Activated naive CD8-positive, alpha-beta T cell (primary cell): ENCODE measurements around the gene LYSMD3.

ENCODE experiments used
- H3K27ac Mint-ChIP-seq: one replicate; pipeline ENCODE4 v1.8.0; 2021; ENCODE audit warnings: mixed read lengths
- H3K27me3 Mint-ChIP-seq: one replicate; pipeline ENCODE4 v1.8.0; 2021; ENCODE audit warnings: mixed read lengths
- H3K36me3 Mint-ChIP-seq: one replicate; pipeline ENCODE4 v1.8.0; 2021; ENCODE audit warnings: mixed read lengths
- H3K4me1 Mint-ChIP-seq: one replicate; pipeline ENCODE4 v1.8.0; 2021; ENCODE audit warnings: low read depth, mixed read lengths
- H3K4me3 Mint-ChIP-seq: one replicate; pipeline ENCODE4 v1.8.0; 2021; ENCODE audit warnings: mild to moderate bottlenecking, mixed read lengths
- H3K9me3 Mint-ChIP-seq: one replicate; pipeline ENCODE4 v1.8.0; 2021; ENCODE audit warnings: low read depth, mixed read lengths

Gene LYSMD3

DNA sequence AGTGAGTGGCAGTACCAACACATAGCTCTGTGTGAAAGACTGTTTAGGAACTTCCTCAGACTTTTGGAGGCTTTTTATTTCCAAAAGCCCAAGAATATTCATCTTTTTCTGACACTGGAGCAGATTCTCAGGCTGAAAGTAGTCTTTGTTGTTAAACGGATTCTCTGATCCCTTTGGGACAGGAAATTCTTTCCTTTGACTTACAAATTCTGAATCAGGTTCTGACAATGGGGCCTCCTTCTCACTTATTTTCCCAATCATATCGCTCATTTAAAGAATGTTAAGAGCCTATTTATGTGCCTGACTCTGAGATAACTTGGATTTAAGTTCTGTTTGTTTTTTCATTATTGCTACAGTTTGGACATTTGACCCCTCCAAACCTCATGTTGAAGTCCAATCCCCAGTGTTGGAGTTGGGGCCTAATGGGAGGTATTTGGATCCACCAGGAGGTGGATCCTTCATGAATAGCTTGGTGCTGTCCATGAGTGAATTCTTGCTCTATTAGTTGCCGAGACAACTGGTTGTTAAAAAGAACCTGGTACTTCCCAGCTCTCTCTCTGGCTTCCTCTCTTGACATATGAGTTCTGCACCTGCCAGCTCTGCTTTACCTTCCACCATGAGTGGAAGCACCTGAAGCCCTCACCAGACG lies 25.1 kb upstream of the LYSMD3 start:
- H3K9me3 Mint-ChIP-seq = no peaks in the 10 kb centered on the region
- peaks cover 12% of the 10 kb centered on the region for H3K4me1 Mint-ChIP-seq
- no peak overlapping the region for H3K4me3 Mint-ChIP-seq
- H3K27ac Mint-ChIP-seq = no peak overlapping the region
- H3K36me3 Mint-ChIP-seq = no peaks in the 10 kb centered on the region
- H3K27me3 Mint-ChIP-seq = peaks cover 29% of the 10 kb centered on the region

DNA sequence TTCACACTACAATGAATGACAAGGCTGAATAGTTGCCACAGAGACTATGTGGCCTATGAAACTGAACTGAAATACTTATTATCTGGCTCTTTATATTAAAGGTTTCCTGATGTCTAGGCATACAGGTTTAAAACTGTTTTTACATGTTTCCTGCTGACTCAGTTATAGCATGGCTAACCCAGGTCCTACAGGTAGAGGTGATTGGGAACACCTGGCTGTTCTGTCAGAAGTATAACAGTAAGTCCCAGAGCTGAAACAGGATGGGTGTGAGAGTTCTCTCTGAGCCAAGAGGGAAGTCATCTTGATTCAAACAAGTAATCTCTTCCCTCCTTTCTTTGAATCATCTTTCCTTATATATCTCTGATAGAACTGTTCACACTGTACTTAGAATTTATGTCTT lies 24.3 kb upstream of the LYSMD3 start:
- H3K27me3 Mint-ChIP-seq = peaks cover 29% of the 10 kb centered on the region
- H3K36me3 Mint-ChIP-seq = no peaks in the 10 kb centered on the region
- H3K4me1 Mint-ChIP-seq = peaks cover 8% of the 10 kb centered on the region
- H3K4me3 Mint-ChIP-seq = no peak overlapping the region
- H3K9me3 Mint-ChIP-seq = no peaks in the 10 kb centered on the region
- H3K27ac Mint-ChIP-seq = no peak overlapping the region

DNA sequence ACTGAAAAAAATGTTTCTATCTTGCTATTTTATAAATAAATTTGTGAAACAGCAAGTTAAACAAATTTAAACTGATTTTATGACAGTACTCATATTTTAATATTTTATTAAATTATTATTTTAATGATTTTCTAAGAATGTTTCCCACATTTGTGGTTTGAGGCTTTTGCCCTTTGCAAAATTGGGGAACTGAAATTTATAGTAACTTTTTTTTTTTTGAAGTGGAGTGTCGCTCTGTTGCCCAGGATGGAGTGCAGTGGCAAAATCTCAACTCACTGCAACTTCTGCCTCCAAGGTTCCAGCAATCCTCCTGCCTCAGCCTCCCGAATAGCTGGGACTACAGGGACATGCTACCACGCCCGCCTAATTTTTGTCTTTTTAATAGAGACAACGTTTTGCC lies 22.0 kb upstream of the LYSMD3 start:
- Mint-ChIP-seq H3K36me3 (no peaks in the 10 kb centered on the region), H3K27ac (no peak overlapping the region), H3K4me1 (no peaks in the 10 kb centered on the region), H3K9me3 (no peaks in the 10 kb centered on the region), H3K4me3 (no peak overlapping the region), H3K27me3 (peaks cover 19% of the 10 kb centered on the region)

DNA sequence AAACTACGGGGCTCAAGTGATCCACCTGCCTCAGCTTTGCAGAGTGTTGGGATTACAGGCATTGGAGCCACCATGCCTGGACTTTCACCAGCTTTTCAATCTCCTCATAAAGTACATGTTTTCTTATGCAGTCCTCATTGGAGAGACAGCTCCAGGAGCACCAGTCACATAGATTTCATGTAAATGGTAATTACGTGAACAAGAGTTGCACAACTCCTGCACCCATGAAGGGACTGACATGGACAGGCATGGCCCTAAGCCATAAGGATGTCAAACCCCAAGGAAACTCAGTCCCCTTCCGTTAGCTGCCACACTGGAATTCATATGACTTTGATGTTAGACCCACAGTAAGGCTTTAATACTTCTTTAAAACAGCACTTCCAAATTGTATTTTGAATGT lies 21.6 kb upstream of the LYSMD3 start:
- Mint-ChIP-seq H3K36me3 (no peaks in the 10 kb centered on the region), H3K27me3 (peaks cover 17% of the 10 kb centered on the region), H3K4me3 (no peak overlapping the region), H3K4me1 (no peaks in the 10 kb centered on the region), H3K9me3 (no peaks in the 10 kb centered on the region), H3K27ac (no peak overlapping the region)

DNA sequence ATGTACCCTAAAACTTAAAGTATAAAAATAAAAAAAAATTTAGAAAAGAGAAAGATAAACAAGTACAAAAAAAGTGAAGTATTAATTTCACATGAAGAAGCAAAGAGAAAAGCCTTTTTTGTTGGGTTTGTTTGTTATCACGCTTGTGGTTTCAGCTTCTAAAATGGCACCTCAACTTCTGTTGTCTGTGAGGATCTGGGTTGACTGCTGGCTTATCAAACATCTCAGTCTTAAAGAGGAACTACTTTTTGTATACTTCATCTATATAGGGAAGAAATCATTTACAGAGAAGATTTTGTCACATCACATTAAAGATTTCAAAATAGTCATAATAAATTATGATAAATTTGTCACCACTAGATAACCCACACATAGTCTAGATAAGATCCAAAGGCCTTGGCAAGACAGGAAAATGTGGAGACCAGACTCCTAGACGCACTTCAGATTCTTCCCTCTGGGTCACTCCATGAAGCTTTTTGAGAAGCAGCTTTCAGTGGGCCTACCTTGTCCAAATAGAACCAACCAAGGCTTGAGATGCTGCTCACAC lies 20.4 kb upstream of the LYSMD3 start:
- Mint-ChIP-seq H3K4me1 (no peaks in the 10 kb centered on the region), H3K36me3 (no peaks in the 10 kb centered on the region), H3K9me3 (no peaks in the 10 kb centered on the region), H3K27ac (no peak overlapping the region), H3K27me3 (peaks cover 19% of the 10 kb centered on the region), H3K4me3 (no peak overlapping the region)

DNA sequence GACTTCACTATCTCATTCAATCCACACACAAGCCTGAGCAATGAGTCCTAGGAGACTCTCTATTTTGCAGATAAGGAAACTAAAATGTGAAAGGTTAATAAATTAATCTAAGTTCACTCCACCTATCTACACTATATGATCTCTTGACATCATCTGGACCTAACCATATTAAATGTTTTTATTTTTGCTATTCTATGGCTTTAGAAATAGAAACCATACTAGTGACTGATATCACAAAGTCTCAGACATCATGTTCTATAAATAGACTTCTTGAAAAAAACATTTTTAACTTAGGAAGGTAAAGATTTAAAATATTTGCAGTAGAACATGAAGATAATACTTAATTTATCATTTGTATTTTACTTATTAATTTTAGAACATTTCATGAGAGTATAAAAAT lies 19.8 kb upstream of the LYSMD3 start:
- Mint-ChIP-seq H3K27ac (no peak overlapping the region), H3K9me3 (no peaks in the 10 kb centered on the region), H3K27me3 (peaks cover 22% of the 10 kb centered on the region), H3K4me3 (no peak overlapping the region), H3K4me1 (no peaks in the 10 kb centered on the region), H3K36me3 (no peaks in the 10 kb centered on the region)

DNA sequence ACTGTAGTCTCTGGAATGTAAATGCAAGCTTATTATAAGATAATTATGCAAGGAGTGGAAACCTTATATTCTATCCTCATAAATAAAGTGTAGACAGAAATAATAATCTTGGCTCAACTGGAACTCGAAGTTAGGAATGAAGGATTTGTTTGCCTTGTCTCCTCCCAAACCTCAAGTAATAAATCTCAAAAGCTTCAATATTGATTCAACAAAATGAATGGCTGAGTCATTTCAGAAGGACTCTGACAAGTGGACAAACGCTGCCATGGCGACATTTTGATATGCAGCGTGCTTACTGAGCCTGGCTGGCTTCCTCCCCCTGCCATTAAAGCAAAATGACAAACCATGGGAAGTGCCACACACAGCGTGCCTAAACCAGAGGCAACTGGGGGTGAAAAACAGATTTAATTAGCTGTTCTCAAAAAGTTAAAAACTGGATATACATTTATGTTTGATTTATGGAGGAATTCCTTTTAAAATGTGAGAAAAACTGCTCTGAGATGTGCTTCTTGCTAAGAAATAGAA lies 18.7 kb upstream of the LYSMD3 start:
- H3K4me1 Mint-ChIP-seq = no peaks in the 10 kb centered on the region
- H3K36me3 Mint-ChIP-seq = no peaks in the 10 kb centered on the region
- peaks cover 20% of the 10 kb centered on the region for H3K27me3 Mint-ChIP-seq

DNA sequence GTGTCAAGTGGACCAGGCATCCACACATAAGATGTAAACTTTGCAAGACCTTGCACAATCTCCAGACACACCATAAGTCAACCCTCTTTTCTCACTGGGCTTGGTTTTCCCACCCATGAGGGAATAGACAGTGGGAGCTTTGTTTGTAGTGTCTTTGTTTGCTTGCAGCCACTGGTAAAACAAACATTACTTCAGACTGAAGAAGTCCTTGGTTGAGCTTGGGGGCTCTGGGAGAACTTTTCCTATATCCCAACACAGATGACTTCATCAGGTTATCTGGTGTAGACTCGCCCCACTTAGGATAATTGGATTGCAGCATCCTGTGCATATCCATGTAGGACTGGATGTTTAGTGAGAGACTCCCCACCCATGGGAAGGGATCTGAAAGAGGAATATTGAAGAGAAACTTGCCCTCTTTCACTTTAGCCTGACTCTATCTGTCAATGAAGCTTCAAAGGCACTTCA lies 17.7 kb upstream of the LYSMD3 start:
- Mint-ChIP-seq H3K27me3 (peaks cover 21% of the 10 kb centered on the region), H3K36me3 (no peaks in the 10 kb centered on the region), H3K27ac (no peak overlapping the region), H3K9me3 (no peaks in the 10 kb centered on the region), H3K4me3 (no peak overlapping the region), H3K4me1 (no peaks in the 10 kb centered on the region)

More for the DNA sequence above, 18.7 kb upstream of the LYSMD3 start:
- no peaks in the 10 kb centered on the region for H3K9me3 Mint-ChIP-seq
- H3K4me3 Mint-ChIP-seq = no peak overlapping the region
- H3K27ac Mint-ChIP-seq = no peak overlapping the region

DNA sequence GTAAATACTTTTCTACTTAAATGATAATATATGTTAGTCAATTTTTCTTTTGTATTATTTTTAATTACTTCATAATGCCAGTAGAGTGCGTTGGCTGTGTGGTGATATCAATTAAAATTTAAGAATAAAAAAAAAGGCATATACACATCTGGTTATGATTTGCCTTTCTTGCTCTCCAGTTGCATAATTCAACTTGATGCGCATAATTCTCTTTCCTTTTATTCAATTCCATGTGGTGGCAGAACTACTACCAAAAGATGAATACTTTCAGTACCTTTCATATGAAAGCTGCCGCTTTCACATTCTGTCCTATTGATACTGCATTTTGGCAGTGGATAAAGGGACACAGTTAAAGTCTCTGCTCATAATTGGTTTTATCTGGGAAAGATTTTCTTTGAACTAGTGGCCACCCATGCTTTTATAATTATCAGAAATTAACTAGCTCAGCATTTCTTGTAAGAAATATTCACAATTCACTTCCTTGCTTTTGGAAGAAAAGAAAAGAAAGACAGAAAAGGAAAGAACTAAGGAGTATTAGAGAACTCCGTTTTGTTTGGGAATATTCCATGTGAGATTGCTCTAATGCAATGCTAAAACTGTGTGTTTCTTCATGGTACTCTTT lies 16.9 kb upstream of the LYSMD3 start:
- no peaks in the 10 kb centered on the region for H3K4me1 Mint-ChIP-seq
- H3K9me3 Mint-ChIP-seq = no peaks in the 10 kb centered on the region
- H3K27ac Mint-ChIP-seq = no peak overlapping the region
- H3K27me3 Mint-ChIP-seq = peaks cover 17% of the 10 kb centered on the region
- H3K4me3 Mint-ChIP-seq = no peak overlapping the region
- H3K36me3 Mint-ChIP-seq = no peaks in the 10 kb centered on the region

DNA sequence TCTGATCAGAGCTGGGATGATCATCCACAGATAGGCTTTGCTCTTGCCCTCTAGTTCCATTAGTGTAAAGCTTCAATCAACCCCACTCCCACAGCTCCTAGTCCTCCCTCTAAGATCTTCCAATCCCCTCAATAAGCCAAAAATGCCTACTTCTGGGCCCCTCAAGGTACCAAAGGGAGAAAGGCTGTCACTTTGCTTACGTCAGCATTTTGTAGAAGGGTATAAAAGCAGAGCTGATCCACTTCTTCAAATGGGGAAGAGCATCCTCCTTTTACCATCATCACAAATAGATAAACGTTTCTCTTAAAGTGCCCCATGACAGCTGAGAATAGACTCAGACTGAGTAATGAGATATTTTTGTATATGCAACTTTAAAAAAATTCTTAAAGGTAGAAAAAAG lies 16.1 kb upstream of the LYSMD3 start:
- Mint-ChIP-seq H3K36me3 (no peaks in the 10 kb centered on the region), H3K9me3 (no peaks in the 10 kb centered on the region), H3K27me3 (peaks cover 17% of the 10 kb centered on the region), H3K27ac (no peak overlapping the region), H3K4me1 (no peaks in the 10 kb centered on the region), H3K4me3 (no peak overlapping the region)

DNA sequence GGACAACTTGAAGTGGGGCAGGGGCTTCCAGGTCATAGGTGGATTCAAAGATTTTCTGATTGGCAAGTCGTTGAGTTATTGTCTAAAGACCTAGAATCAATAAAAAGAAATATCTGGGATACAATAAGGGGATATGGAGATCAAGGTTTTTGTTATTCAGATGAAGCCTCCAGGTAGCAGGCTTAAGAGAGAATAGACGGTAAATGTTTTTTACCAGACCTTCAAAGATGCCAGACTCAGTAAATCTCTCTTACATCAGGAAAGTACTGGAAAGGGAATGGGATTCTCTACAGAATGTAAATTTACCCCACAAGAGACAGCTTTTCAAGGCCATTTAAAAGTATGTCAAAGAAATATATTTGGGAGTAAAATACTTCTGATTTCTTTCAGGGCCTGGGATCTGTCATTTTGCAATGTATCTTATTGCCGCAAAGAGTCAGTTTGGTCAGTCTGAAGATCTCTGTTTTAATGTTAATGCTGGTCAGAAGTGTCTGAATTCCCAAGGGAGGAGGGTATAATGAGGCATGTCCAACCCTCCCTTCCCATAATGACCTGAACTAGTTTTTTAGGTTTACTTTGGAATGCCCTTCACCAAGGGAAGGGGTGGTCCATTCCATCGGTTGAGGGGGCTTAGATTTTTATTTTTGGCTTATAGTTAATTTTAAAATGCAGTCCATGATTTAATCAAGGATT lies 13.6 kb upstream of the LYSMD3 start:
- H3K27me3 Mint-ChIP-seq = peaks cover 20% of the 10 kb centered on the region
- no peaks in the 10 kb centered on the region for H3K36me3 Mint-ChIP-seq
- no peaks in the 10 kb centered on the region for H3K9me3 Mint-ChIP-seq
- no peak overlapping the region for H3K4me3 Mint-ChIP-seq
- no peaks in the 10 kb centered on the region for H3K4me1 Mint-ChIP-seq
- no peak overlapping the region for H3K27ac Mint-ChIP-seq

DNA sequence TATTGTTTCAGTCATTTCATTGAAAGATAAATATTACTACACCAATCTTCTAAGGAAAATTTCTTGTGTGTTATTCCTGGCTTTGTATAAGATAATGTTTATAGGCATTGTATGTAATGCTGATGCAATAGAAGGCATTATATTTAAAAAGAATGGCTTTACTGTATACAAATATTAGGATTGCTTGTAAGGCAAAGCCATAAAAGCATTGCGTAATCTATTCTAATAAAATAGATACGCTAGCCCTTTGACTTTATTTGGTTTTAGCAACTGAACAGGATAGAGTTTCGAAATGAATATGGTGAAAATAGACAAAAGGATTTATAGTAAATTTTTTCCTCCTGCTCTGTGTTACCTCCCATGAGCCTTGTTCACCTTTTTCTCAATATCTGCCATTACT lies 5.5 kb upstream of the LYSMD3 start:
- no peaks in the 10 kb centered on the region for H3K4me1 Mint-ChIP-seq
- peaks cover 22% of the 10 kb centered on the region for H3K27me3 Mint-ChIP-seq
- H3K4me3 Mint-ChIP-seq = no peak overlapping the region
- H3K27ac Mint-ChIP-seq = no peak overlapping the region
- no peaks in the 10 kb centered on the region for H3K36me3 Mint-ChIP-seq
- no peaks in the 10 kb centered on the region for H3K9me3 Mint-ChIP-seq

DNA sequence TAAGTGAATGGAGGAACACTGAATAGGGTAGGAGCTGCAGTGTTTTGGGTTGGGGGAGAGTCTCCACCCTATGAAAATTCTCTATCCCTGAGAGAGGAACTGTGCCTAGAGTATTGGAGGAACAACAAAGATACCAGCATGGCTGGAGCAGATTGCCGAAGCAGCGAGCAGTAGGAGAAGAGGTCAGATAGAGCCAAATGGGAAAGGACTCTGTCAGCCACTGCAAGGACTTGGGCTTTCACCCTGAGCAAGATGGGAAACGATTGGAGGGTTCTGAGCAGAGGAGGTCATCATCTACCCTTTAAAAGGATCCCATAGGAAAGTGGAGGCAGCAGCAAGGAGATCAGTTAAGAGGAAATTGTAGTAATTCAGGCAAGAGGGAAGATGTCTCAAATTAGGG lies 4.4 kb upstream of the LYSMD3 start:
- no peak overlapping the region for H3K27ac Mint-ChIP-seq
- no peaks in the 10 kb centered on the region for H3K9me3 Mint-ChIP-seq
- H3K27me3 Mint-ChIP-seq = peaks cover 19% of the 10 kb centered on the region
- no peak overlapping the region for H3K4me3 Mint-ChIP-seq
- no peaks in the 10 kb centered on the region for H3K36me3 Mint-ChIP-seq
- peaks cover 2% of the 10 kb centered on the region for H3K4me1 Mint-ChIP-seq

DNA sequence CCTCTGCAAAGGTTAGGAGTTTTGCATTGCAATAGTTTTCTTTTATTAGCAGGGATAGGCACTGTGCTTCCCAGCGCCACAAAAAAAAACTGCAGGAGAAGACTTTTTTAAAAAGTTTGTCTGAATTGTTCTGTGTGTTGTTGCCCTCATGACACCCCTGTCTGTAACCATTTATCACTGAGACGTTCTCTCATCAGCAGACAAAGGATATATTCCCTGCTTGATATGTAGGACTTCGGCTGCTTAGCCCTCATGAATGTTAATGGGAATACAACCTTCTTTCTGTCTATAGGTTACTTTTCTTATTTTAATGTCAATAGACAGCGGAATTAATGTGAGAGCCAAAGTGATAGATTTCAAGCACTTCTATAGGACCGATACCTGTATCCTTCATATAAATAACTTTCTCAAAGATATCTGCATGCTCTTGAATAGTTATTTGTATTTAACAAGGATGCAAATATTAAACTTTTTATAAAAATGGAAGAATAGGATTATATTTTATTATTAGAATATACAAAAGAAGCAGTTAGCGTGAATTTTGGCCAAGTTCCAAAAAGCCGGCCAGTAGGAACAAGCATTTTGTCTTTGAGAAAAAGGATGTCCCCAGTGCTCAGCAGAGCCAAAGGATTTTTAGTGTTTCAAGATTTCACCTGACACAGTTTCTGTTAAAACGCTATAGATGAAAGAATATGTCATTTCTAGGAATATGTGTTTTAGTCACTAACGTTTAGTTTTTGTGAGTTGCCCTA lies 1.5 kb upstream of the LYSMD3 start:
- peaks cover 18% of the 10 kb centered on the region for H3K27me3 Mint-ChIP-seq
- no peak overlapping the region for H3K4me3 Mint-ChIP-seq
- peaks cover 28% of the 10 kb centered on the region for H3K4me1 Mint-ChIP-seq
- peaks cover 2% of the 10 kb centered on the region for H3K36me3 Mint-ChIP-seq
- no peak overlapping the region for H3K27ac Mint-ChIP-seq
- H3K9me3 Mint-ChIP-seq = no peaks in the 10 kb centered on the region
